Panc1 (cell line): ENCODE measurements around the gene SH3BP1. TPM values are rescaled to one million over a fixed set of nuclear protein-coding genes. Genes with fewer than 3 reads are reported as not detected.

Experiments
- ATAC-seq: fragments of 200-7000 bp; cut with Tn5 transposase; 2 replicates; pipeline ENCODE4 v1.9.1; 2020; ENCODE audit warnings: mild to moderate bottlenecking, moderate library complexity
- BruUV-seq: library from RNA; stranded (reverse); fragments of 400-500 nt; replicated peaks from 2 replicates; lab custom pipeline; 2021; lab: Mats Ljungman, UMichigan
- CTCF ChIA-PET: fragments of 300-600 bp; sonication (Branson Sonifier 250); formaldehyde crosslinking; loops from one replicate; lab custom pipeline; 2022; ENCODE audit warnings: antibody characterized with exemption; lab: Charles Lee
- POLR2A ChIA-PET: fragments of 300-600 bp; sonication (Branson Sonifier 250); formaldehyde crosslinking; loops from one replicate; lab custom pipeline; 2022; ENCODE audit warnings: antibody characterized with exemption; lab: Charles Lee
- DNase-seq: peaks from one replicate; pipeline ENCODE4 v3.0.0-alpha.2; 2010; ENCODE audit warnings: low read depth, low spot score
- H3K27ac ChIP-seq: 2 replicates; pipeline ENCODE4 v1.5.1; 2011; ENCODE audit warnings: mild to moderate bottlenecking, low read length, inconsistent platforms
- H3K27me3 ChIP-seq: fragments of 200-500 bp; sonication (Bioruptor generic); 2 replicates; pipeline ENCODE4 v1.6.0; 2014; ENCODE audit warnings: low read length, inconsistent platforms; ENCODE audit not compliant: control insufficient read depth, insufficient read depth
- H3K36me3 ChIP-seq: fragments of 200-500 bp; sonication (Bioruptor generic); 2 replicates; pipeline ENCODE4 v1.5.1; 2014; ENCODE audit warnings: inconsistent platforms, mild to moderate bottlenecking, low read length, moderate library complexity; ENCODE audit not compliant: control insufficient read depth, insufficient read depth
- H3K4me1 ChIP-seq: 2 replicates; pipeline ENCODE4 v1.5.1; 2011; ENCODE audit warnings: inconsistent platforms, mild to moderate bottlenecking, low read length, moderate library complexity; ENCODE audit not compliant: control insufficient read depth, insufficient read depth
- H3K4me3 ChIP-seq, 2 experiments: 2 replicates each; pipeline ENCODE4 v1.5.1; 2011 to 2012; ENCODE audit warnings: low read depth in 2 of 2, low read length in 2 of 2, mild to moderate bottlenecking in 2 of 2, inconsistent platforms in 1 of 2, moderate library complexity in 1 of 2
- H3K9me3 ChIP-seq: fragments of 200-500 bp; sonication (Bioruptor generic); 2 replicates; pipeline ENCODE4 v1.5.1; 2014; ENCODE audit warnings: low read depth, mild to moderate bottlenecking, inconsistent platforms, low read length, moderate library complexity; ENCODE audit not compliant: control insufficient read depth, insufficient read depth
- CTCF ChIP-seq: fragments of 450-650 bp; IDR thresholded peaks from 2 replicates; pipeline ENCODE4 v1.5.1; 2017; ENCODE audit warnings: mild to moderate bottlenecking
- POLR2AphosphoS5 ChIP-seq: IDR thresholded peaks from 2 replicates; pipeline ENCODE4 v1.6.1; 2012; ENCODE audit warnings: mild to moderate bottlenecking, low read depth, low read length, moderate library complexity
- SIN3A ChIP-seq: IDR thresholded peaks from 2 replicates; pipeline ENCODE4 v1.6.1; 2012; ENCODE audit warnings: low read depth, mild to moderate bottlenecking, low read length, moderate library complexity, borderline replicate concordance; ENCODE audit not compliant: insufficient read depth
- TCF7L2 ChIP-seq: IDR thresholded peaks from 2 replicates; pipeline ENCODE4 v1.6.1; 2011; ENCODE audit warnings: mild to moderate bottlenecking, low read depth, low read length, inconsistent platforms
- in situ Hi-C: cut with HindIII; loops from 2 replicates; pipeline ENCODE4 v1.10.0; 2016; ENCODE audit warnings: low sequenced_read_pairs, low pct_unique_long_range_greater_than_20kb
- intact Hi-C: fragments of 100-400 bp; cut with micrococcal nuclease; formaldehyde crosslinking; loops from one replicate; pipeline ENCODE4 v1.10.0; 2022; ENCODE audit not compliant: unreplicated experiment
- total RNA-seq: library from RNA; stranded (reverse); gene quantifications from one replicate; pipeline ENCODE4 v1.2.1, GENCODE V29; 2021; ENCODE audit not compliant: unreplicated experiment
- TF ChIP-seq, protein P1 (sequence below), 2 experiments: IDR thresholded peaks; 2 replicates each; pipeline ENCODE4 v1.6.1; 2011 to 2012; ENCODE audit warnings: low read depth in 2 of 2, control low read depth in 1 of 2, low read length in 1 of 2, mild to moderate bottlenecking in 1 of 2, moderate library complexity in 1 of 2; ENCODE audit not compliant: insufficient read depth in 1 of 2

The SH3BP1 gene
- total RNA-seq, 1 experiment from 2014 or later, result 6.8 TPM

GRCh38 chr22:37690407-37690806 lies 50.9 kb downstream of the SH3BP1 start:
- POLR2A ChIA-PET, result no interaction called here
- CTCF ChIA-PET, result no interaction called here
- in situ Hi-C loops (no loop called here), intact Hi-C loops (no loop called here)
- no peak for TF ChIP-seq SIN3A
- TF ChIP-seq CTCF, result no peak
- TF ChIP-seq TCF7L2, result no peak
- no peak for TF ChIP-seq POLR2AphosphoS5
- TF ChIP-seq, protein P1, sequence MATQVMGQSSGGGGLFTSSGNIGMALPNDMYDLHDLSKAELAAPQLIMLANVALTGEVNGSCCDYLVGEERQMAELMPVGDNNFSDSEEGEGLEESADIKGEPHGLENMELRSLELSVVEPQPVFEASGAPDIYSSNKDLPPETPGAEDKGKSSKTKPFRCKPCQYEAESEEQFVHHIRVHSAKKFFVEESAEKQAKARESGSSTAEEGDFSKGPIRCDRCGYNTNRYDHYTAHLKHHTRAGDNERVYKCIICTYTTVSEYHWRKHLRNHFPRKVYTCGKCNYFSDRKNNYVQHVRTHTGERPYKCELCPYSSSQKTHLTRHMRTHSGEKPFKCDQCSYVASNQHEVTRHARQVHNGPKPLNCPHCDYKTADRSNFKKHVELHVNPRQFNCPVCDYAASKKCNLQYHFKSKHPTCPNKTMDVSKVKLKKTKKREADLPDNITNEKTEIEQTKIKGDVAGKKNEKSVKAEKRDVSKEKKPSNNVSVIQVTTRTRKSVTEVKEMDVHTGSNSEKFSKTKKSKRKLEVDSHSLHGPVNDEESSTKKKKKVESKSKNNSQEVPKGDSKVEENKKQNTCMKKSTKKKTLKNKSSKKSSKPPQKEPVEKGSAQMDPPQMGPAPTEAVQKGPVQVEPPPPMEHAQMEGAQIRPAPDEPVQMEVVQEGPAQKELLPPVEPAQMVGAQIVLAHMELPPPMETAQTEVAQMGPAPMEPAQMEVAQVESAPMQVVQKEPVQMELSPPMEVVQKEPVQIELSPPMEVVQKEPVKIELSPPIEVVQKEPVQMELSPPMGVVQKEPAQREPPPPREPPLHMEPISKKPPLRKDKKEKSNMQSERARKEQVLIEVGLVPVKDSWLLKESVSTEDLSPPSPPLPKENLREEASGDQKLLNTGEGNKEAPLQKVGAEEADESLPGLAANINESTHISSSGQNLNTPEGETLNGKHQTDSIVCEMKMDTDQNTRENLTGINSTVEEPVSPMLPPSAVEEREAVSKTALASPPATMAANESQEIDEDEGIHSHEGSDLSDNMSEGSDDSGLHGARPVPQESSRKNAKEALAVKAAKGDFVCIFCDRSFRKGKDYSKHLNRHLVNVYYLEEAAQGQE (IDR thresholded peaks at IDR 0.05; ENCODE audit: insufficient read depth in 1 of 2, low read depth in 2 of 2, low read length in 1 of 2), result no peak
- Histone ChIP-seq H3K36me3 (peaks cover 2% of the 10 kb centered on the region; the same call in 1 of the 2 replicates), H3K27ac (no peak overlapping the region), H3K9me3 (no peaks in the 10 kb centered on the region), H3K4me3 (no peak overlapping the region), H3K4me1 (no peaks in the 10 kb centered on the region), H3K27me3 (no peaks in the 10 kb centered on the region)
- ATAC-seq (no peak), DNase-seq (no peak)
- no TSS peak for BruUV-seq

DNA sequence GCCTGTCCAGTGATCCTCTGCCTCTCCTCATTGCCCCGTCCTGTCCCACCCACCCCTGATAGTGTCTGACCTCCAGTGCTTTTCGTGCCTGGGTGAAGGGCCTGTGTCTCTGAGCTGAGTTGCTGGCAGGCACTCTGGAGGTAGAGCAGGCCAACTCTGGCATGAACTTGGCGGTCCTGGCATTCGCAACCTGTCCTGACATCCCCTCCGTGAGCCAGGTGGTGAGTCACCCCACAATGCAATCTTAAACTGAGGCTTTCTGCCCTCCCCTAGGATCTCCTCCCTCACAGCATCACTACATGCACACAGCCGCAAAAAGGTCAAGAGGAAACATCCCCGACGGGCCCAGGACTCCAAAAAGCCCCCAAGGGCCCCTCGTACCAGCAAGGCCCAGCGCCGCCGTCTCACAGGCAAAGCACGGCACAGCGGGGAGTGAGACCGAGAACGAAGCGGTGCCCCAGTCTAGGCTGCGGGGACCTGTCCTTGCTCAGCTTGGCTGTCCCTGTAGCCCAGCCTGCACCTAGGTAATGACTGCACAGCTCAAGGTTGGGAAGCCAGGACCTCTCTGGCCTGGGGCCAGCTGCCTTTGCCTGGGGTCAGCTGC lies 51.5 kb downstream of the SH3BP1 start:
- no peaks in the 10 kb centered on the region for H3K4me1 ChIP-seq
- TF ChIP-seq CTCF (no peak), TCF7L2 (no peak), SIN3A (no peak), POLR2AphosphoS5 (no peak)
- TF ChIP-seq, protein P1 (IDR thresholded peaks at IDR 0.05; ENCODE audit: insufficient read depth in 1 of 2, low read depth in 2 of 2, low read length in 1 of 2), result no peak
- intact Hi-C loops (no loop called here), in situ Hi-C loops (no loop called here)
- H3K4me3 ChIP-seq, result no peak overlapping the region
- no peaks in the 10 kb centered on the region for H3K9me3 ChIP-seq
- ChIA-PET POLR2A (no interaction called here), CTCF (no interaction called here)
- no TSS peak for BruUV-seq
- H3K36me3 ChIP-seq, result peaks cover 2% of the 10 kb centered on the region; the same call in 1 of the 2 replicates
- DNase-seq, result no peak
- H3K27me3 ChIP-seq, result no peaks in the 10 kb centered on the region
- H3K27ac ChIP-seq, result no peak overlapping the region
- ATAC-seq, result no peak
